GM23338 (cell line): ENCODE data around the gene MRGPRF. TPM values are rescaled to one million over a fixed set of nuclear protein-coding genes. Genes with fewer than 3 reads are reported as not detected.

Experiments used
- ATAC-seq: fragments of 200-7000 bp; cut with Tn5 transposase; 3 replicates; pipeline ENCODE4 v1.9.1; 2020
- DNase-seq: peaks from one replicate; pipeline ENCODE4 v3.0.0-alpha.2; 2015; ENCODE audit warnings: low spot score
- H2AFZ ChIP-seq: fragments of 200-600 bp; sonication (generic); 2 replicates; pipeline ENCODE4 v1.8.0; 2016; ENCODE audit warnings: antibody characterized with exemption, mild to moderate bottlenecking, moderate library complexity
- H3F3A ChIP-seq: fragments of 200-600 bp; sonication (generic); replicated peaks from 2 replicates; pipeline ENCODE4 v1.8.0; 2017; ENCODE audit warnings: antibody characterized with exemption, mixed run types, low read depth
- H3K27ac ChIP-seq: fragments of 200-600 bp; sonication (generic); 2 replicates; pipeline ENCODE4 v1.6.1; 2016; ENCODE audit warnings: low read depth
- H3K27me3 ChIP-seq: fragments of 200-600 bp; sonication (generic); 2 replicates; pipeline ENCODE4 v1.8.0; 2016; ENCODE audit warnings: mild to moderate bottlenecking, mixed run types, moderate library complexity; ENCODE audit not compliant: insufficient read depth
- H3K36me3 ChIP-seq: fragments of 200-600 bp; sonication (generic); 2 replicates; pipeline ENCODE4 v1.8.0; 2016; ENCODE audit warnings: mild to moderate bottlenecking; ENCODE audit not compliant: insufficient read depth
- H3K4me1 ChIP-seq: fragments of 200-600 bp; sonication (generic); 2 replicates; pipeline ENCODE4 v1.8.0; 2016; ENCODE audit warnings: mild to moderate bottlenecking, moderate library complexity; ENCODE audit not compliant: insufficient read depth
- H3K4me2 ChIP-seq: fragments of 200-600 bp; sonication (generic); 2 replicates; pipeline ENCODE4 v1.7.1; 2017; ENCODE audit warnings: mixed run types
- H3K4me3 ChIP-seq: fragments of 200-600 bp; sonication (generic); 2 replicates; pipeline ENCODE4 v1.6.1; 2016; ENCODE audit warnings: mixed run types
- H3K79me2 ChIP-seq: fragments of 200-600 bp; sonication (generic); replicated peaks from 2 replicates; pipeline ENCODE4 v1.8.0; 2017; ENCODE audit warnings: mild to moderate bottlenecking; ENCODE audit not compliant: insufficient read depth
- H3K9me2 ChIP-seq: fragments of 200-600 bp; sonication (generic); 2 replicates; pipeline ENCODE4 v1.8.0; 2017; ENCODE audit not compliant: insufficient read depth
- H4K20me1 ChIP-seq: fragments of 200-600 bp; sonication (generic); replicated peaks from 2 replicates; pipeline ENCODE4 v1.8.0; 2017; ENCODE audit warnings: mild to moderate bottlenecking; ENCODE audit not compliant: insufficient read depth
- H3K27ac Mint-ChIP-seq: 2 replicates; pipeline ENCODE4 v1.8.0; 2020; ENCODE audit warnings: inconsistent platforms, mild to moderate bottlenecking, moderate library complexity, mixed read lengths
- H3K27me3 Mint-ChIP-seq: 3 replicates; pipeline ENCODE4 v1.8.0; 2022; ENCODE audit warnings: low read depth, mild to moderate bottlenecking, moderate library complexity, mixed read lengths, inconsistent platforms; ENCODE audit not compliant: insufficient read depth, poor library complexity
- H3K36me3 Mint-ChIP-seq: 3 replicates; pipeline ENCODE4 v1.8.0; 2021; ENCODE audit warnings: low read depth, mild to moderate bottlenecking, inconsistent platforms, moderate library complexity, mixed read lengths
- H3K4me1 Mint-ChIP-seq: 3 replicates; pipeline ENCODE4 v1.8.0; 2020; ENCODE audit warnings: mild to moderate bottlenecking, inconsistent platforms, mixed read lengths
- H3K4me3 Mint-ChIP-seq: 3 replicates; pipeline ENCODE4 v1.8.0; 2021; ENCODE audit warnings: moderate library complexity, mild to moderate bottlenecking, inconsistent platforms, mixed read lengths
- H3K9me3 Mint-ChIP-seq: 3 replicates; pipeline ENCODE4 v1.8.0; 2020; ENCODE audit warnings: moderate library complexity, mild to moderate bottlenecking, inconsistent platforms, mixed read lengths
- CREB1 ChIP-seq: fragments of 250-450 bp; sonication (Bioruptor Pico); IDR thresholded peaks from 2 replicates; pipeline ENCODE4 v1.5.0; 2020; ENCODE audit warnings: low read depth, mild to moderate bottlenecking, moderate library complexity
- CTCF ChIP-seq, 2 experiments: fragments of 200-600 bp in 1 of 2; sonication (generic) in 1 of 2; conservative IDR thresholded peaks; 2 replicates each; pipeline versions ENCODE4 v1.5.1 to v1.6.1; 2016 to 2017; ENCODE audit warnings: antibody characterized with exemption in 2 of 2, low read depth in 2 of 2, mild to moderate bottlenecking in 2 of 2, moderate library complexity in 1 of 2
- ETS1 ChIP-seq: IDR thresholded peaks from 2 replicates; pipeline ENCODE4 v1.6.1; 2016; ENCODE audit warnings: antibody characterized with exemption
- EZH2 ChIP-seq: fragments of 200-600 bp; sonication (generic); IDR thresholded peaks from one replicate; pipeline ENCODE4 v1.8.0; 2017; ENCODE audit warnings: antibody characterized with exemption, mild to moderate bottlenecking, low read depth; ENCODE audit not compliant: unreplicated experiment
- EZH2phosphoT487 ChIP-seq: fragments of 200-600 bp; sonication (generic); IDR thresholded peaks from one replicate; pipeline ENCODE4 v1.8.1; 2018; ENCODE audit warnings: antibody characterized with exemption; ENCODE audit not compliant: unreplicated experiment
- JUNB ChIP-seq: IDR thresholded peaks from one replicate; pipeline ENCODE4 v1.6.1; 2016; ENCODE audit warnings: antibody characterized with exemption; ENCODE audit not compliant: unreplicated experiment
- NANOG ChIP-seq: IDR thresholded peaks from 2 replicates; pipeline ENCODE4 v1.6.1; 2016; ENCODE audit warnings: antibody characterized with exemption, borderline replicate concordance
- POLR2AphosphoS5 ChIP-seq: IDR thresholded peaks from 2 replicates; pipeline ENCODE4 v1.6.1; 2016; ENCODE audit warnings: antibody characterized with exemption, low read depth
- REST ChIP-seq: IDR thresholded peaks from one replicate; pipeline ENCODE4 v1.6.1; 2018; ENCODE audit warnings: antibody characterized with exemption; ENCODE audit not compliant: unreplicated experiment
- STAT1 ChIP-seq: IDR thresholded peaks from one replicate; pipeline ENCODE4 v1.6.1; 2016; ENCODE audit warnings: antibody characterized with exemption; ENCODE audit not compliant: unreplicated experiment
- ZNF114 ChIP-seq: fragments of 250-450 bp; sonication (Bioruptor Pico); IDR thresholded peaks from 2 replicates; pipeline ENCODE4 v1.5.0; 2020; ENCODE audit warnings: mild to moderate bottlenecking, moderate library complexity
- ZNF331 ChIP-seq: fragments of 250-450 bp; sonication (Bioruptor Pico); IDR thresholded peaks from 2 replicates; pipeline ENCODE4 v1.5.0; 2020; ENCODE audit warnings: low read depth, mild to moderate bottlenecking, moderate library complexity
- ZNF462 ChIP-seq: fragments of 250-450 bp; sonication (Bioruptor Pico); IDR thresholded peaks from 2 replicates; pipeline ENCODE4 v1.5.0; 2020; ENCODE audit warnings: mild to moderate bottlenecking, moderate library complexity
- polyA plus RNA-seq: library from polyadenylated mRNA; unstranded; fragments of >200 nt; fragmentation: Nextera tagmentation; extraction: Ambion mirVana; gene quantifications from 2 replicates; pipeline ENCODE4 v1.2.1, GENCODE V29; 2016
- total RNA-seq: library from RNA; depleted of rRNA; stranded (reverse); fragments of >200 nt; shearing (Covaris generic); gene quantifications from 2 replicates; pipeline ENCODE4 v1.2.3, GENCODE V29; 2014

MRGPRF gene
- total and polyA plus RNA-seq, 2 experiments from 2014 or later: 3.3 to 9.0 TPM

GRCh38 chr11:68969386-68969785 lies 43.7 kb downstream of the MRGPRF start:
- TF ChIP-seq REST (no peak), CREB1 (no peak), ZNF331 (CRISPR knock-in tag) (no peak), CTCF (conservative IDR thresholded peaks at IDR 0.05; ENCODE audit: low read depth in 2 of 2) (no peak), STAT1 (no peak), ZNF114 (no peak), JUNB (no peak), NANOG (no peak), ZNF462 (CRISPR knock-in tag) (no peak), EZH2 (no peak), POLR2AphosphoS5 (no peak), EZH2phosphoT487 (no peak), ETS1 (no peak)
- Histone ChIP-seq H4K20me1 (no peaks in the 10 kb centered on the region), H3K9me2 (0 out of 2 replicates have a peak, but pooled peaks cover 3% of the 10 kb centered on the region), H3F3A (no peaks in the 10 kb centered on the region), H3K27me3 (no peaks in the 10 kb centered on the region), H3K4me2 (no peak overlapping the region), H2AFZ (no peak overlapping the region), H3K4me1 (no peaks in the 10 kb centered on the region), H3K79me2 (no peaks in the 10 kb centered on the region), H3K4me3 (no peak overlapping the region), H3K36me3 (no peaks in the 10 kb centered on the region), H3K27ac (no peak overlapping the region)
- Mint-ChIP-seq H3K9me3 (no peaks in the 10 kb centered on the region; the same call in 1 of the 3 replicates), H3K27ac (no peak overlapping the region), H3K36me3 (no peaks in the 10 kb centered on the region), H3K4me3 (no peak overlapping the region), H3K27me3 (peaks cover 8% of the 10 kb centered on the region), H3K4me1 (peaks cover 5% of the 10 kb centered on the region; the same call in 2 of the 3 replicates)
- no peak for ATAC-seq
- no peak for DNase-seq
